ENCODE data around the gene TAS2R4. TPM values are rescaled to one million over a fixed set of nuclear protein-coding genes. Genes with fewer than 3 reads are reported as not detected.
A peak's percentile ranks its signal among the peaks of the same experiment; 100 is the strongest.

Gene TAS2R4
- total RNA-seq, 1 experiment from 2014 or later = 0.72 TPM

- TF ChIP-seq ATF3 (CRISPR knock-in tag; conservative IDR thresholded peaks at IDR 0.05) = no peak
- no peak; the same call in 1 of the 2 replicates for TF ChIP-seq FOXP4 (CRISPR knock-in tag; IDR thresholded peaks at IDR 0.05)
- TF ChIP-seq ZNF416 (CRISPR knock-in tag; IDR thresholded peaks at IDR 0.05) = no peak
- TF ChIP-seq SMAD3 (CRISPR knock-in tag; IDR thresholded peaks at IDR 0.05; ENCODE audit: borderline replicate concordance) = peak; percentile 16; the same call in 1 of the 2 replicates
- TF ChIP-seq, protein P1, sequence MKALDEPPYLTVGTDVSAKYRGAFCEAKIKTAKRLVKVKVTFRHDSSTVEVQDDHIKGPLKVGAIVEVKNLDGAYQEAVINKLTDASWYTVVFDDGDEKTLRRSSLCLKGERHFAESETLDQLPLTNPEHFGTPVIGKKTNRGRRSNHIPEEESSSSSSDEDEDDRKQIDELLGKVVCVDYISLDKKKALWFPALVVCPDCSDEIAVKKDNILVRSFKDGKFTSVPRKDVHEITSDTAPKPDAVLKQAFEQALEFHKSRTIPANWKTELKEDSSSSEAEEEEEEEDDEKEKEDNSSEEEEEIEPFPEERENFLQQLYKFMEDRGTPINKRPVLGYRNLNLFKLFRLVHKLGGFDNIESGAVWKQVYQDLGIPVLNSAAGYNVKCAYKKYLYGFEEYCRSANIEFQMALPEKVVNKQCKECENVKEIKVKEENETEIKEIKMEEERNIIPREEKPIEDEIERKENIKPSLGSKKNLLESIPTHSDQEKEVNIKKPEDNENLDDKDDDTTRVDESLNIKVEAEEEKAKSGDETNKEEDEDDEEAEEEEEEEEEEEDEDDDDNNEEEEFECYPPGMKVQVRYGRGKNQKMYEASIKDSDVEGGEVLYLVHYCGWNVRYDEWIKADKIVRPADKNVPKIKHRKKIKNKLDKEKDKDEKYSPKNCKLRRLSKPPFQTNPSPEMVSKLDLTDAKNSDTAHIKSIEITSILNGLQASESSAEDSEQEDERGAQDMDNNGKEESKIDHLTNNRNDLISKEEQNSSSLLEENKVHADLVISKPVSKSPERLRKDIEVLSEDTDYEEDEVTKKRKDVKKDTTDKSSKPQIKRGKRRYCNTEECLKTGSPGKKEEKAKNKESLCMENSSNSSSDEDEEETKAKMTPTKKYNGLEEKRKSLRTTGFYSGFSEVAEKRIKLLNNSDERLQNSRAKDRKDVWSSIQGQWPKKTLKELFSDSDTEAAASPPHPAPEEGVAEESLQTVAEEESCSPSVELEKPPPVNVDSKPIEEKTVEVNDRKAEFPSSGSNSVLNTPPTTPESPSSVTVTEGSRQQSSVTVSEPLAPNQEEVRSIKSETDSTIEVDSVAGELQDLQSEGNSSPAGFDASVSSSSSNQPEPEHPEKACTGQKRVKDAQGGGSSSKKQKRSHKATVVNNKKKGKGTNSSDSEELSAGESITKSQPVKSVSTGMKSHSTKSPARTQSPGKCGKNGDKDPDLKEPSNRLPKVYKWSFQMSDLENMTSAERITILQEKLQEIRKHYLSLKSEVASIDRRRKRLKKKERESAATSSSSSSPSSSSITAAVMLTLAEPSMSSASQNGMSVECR (CRISPR knock-in tag; IDR thresholded peaks at IDR 0.05; ENCODE audit: borderline replicate concordance) = peak; percentile 43; the same call in 1 of the 2 replicates
- TF ChIP-seq, protein P2, sequence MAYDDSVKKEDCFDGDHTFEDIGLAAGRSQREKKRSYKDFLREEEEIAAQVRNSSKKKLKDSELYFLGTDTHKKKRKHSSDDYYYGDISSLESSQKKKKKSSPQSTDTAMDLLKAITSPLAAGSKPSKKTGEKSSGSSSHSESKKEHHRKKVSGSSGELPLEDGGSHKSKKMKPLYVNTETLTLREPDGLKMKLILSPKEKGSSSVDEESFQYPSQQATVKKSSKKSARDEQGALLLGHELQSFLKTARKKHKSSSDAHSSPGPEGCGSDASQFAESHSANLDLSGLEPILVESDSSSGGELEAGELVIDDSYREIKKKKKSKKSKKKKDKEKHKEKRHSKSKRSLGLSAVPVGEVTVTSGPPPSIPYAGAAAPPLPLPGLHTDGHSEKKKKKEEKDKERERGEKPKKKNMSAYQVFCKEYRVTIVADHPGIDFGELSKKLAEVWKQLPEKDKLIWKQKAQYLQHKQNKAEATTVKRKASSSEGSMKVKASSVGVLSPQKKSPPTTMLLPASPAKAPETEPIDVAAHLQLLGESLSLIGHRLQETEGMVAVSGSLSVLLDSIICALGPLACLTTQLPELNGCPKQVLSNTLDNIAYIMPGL (CRISPR knock-in tag; IDR thresholded peaks at IDR 0.05) = peak; percentile 79
- no peak for TF ChIP-seq NR3C1 (CRISPR knock-in tag; conservative IDR thresholded peaks at IDR 0.05; ENCODE audit: low read depth)
- TF ChIP-seq IRF2 (CRISPR knock-in tag; IDR thresholded peaks at IDR 0.05; ENCODE audit: borderline replicate concordance, low read depth) = no peak
- no peak for TF ChIP-seq ZSCAN18 (CRISPR knock-in tag; IDR thresholded peaks at IDR 0.05)
- TF ChIP-seq ZNF317 (CRISPR knock-in tag; IDR thresholded peaks at IDR 0.05; ENCODE audit: borderline replicate concordance, low read depth) = no peak
- TF ChIP-seq RORB (CRISPR knock-in tag; IDR thresholded peaks at IDR 0.05) = no peak
- no peak for TF ChIP-seq ZNF512 (CRISPR knock-in tag; IDR thresholded peaks at IDR 0.05; ENCODE audit: borderline replicate concordance)
- TF ChIP-seq E2F5 (CRISPR knock-in tag; IDR thresholded peaks at IDR 0.05) = no peak
- TF ChIP-seq CBFB (CRISPR knock-in tag; IDR thresholded peaks at IDR 0.05; ENCODE audit: low read depth) = 0 out of 2 replicates have a peak, but pooled peaks have one; percentile 36
- TF ChIP-seq ZNF138 (CRISPR knock-in tag; conservative IDR thresholded peaks at IDR 0.05) = no peak
- TF ChIP-seq EMX1 (CRISPR knock-in tag; IDR thresholded peaks at IDR 0.05) = no peak
- TF ChIP-seq SP1 (CRISPR knock-in tag; conservative IDR thresholded peaks at IDR 0.05) = peak; percentile 92
- TF ChIP-seq, protein P3, sequence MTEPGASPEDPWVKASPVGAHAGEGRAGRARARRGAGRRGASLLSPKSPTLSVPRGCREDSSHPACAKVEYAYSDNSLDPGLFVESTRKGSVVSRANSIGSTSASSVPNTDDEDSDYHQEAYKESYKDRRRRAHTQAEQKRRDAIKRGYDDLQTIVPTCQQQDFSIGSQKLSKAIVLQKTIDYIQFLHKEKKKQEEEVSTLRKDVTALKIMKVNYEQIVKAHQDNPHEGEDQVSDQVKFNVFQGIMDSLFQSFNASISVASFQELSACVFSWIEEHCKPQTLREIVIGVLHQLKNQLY (CRISPR knock-in tag; IDR thresholded peaks at IDR 0.05) = no peak
- TF ChIP-seq, protein P4, sequence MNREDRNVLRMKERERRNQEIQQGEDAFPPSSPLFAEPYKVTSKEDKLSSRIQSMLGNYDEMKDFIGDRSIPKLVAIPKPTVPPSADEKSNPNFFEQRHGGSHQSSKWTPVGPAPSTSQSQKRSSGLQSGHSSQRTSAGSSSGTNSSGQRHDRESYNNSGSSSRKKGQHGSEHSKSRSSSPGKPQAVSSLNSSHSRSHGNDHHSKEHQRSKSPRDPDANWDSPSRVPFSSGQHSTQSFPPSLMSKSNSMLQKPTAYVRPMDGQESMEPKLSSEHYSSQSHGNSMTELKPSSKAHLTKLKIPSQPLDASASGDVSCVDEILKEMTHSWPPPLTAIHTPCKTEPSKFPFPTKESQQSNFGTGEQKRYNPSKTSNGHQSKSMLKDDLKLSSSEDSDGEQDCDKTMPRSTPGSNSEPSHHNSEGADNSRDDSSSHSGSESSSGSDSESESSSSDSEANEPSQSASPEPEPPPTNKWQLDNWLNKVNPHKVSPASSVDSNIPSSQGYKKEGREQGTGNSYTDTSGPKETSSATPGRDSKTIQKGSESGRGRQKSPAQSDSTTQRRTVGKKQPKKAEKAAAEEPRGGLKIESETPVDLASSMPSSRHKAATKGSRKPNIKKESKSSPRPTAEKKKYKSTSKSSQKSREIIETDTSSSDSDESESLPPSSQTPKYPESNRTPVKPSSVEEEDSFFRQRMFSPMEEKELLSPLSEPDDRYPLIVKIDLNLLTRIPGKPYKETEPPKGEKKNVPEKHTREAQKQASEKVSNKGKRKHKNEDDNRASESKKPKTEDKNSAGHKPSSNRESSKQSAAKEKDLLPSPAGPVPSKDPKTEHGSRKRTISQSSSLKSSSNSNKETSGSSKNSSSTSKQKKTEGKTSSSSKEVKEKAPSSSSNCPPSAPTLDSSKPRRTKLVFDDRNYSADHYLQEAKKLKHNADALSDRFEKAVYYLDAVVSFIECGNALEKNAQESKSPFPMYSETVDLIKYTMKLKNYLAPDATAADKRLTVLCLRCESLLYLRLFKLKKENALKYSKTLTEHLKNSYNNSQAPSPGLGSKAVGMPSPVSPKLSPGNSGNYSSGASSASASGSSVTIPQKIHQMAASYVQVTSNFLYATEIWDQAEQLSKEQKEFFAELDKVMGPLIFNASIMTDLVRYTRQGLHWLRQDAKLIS (CRISPR knock-in tag; IDR thresholded peaks at IDR 0.05; ENCODE audit: borderline replicate concordance) = peak; percentile 62; the same call in 1 of the 2 replicates
- peak; percentile 93 for TF ChIP-seq CREM (CRISPR knock-in tag; IDR thresholded peaks at IDR 0.05)
These were observed 38.5 kb upstream of the TAS2R4 start, which contains the start of gene SSBP1 (continued) for GRCh38 chr7:141737836-141738591.

Data from WTC11 (cell line).